Nephron (organoid): ENCODE data around the gene ZNF148.

Experiments
- H3K27ac Mint-ChIP-seq, 3 experiments: 2 replicates each; pipeline ENCODE4 v1.8.0; 2020; ENCODE audit warnings: mixed read lengths in 3 of 3, mild to moderate bottlenecking in 2 of 3, moderate library complexity in 1 of 3
- H3K27me3 Mint-ChIP-seq: 2 replicates; pipeline ENCODE4 v1.8.0; 2021; ENCODE audit warnings: low read depth, mild to moderate bottlenecking, moderate library complexity, mixed read lengths
- H3K36me3 Mint-ChIP-seq: 2 replicates; pipeline ENCODE4 v1.8.0; 2020; ENCODE audit warnings: low read depth, mixed read lengths
- H3K4me1 Mint-ChIP-seq: 2 replicates; pipeline ENCODE4 v1.8.0; 2020; ENCODE audit warnings: mixed read lengths
- H3K4me3 Mint-ChIP-seq, 3 experiments: 2 replicates each; pipeline ENCODE4 v1.8.0; 2020; ENCODE audit warnings: mild to moderate bottlenecking in 3 of 3, mixed read lengths in 3 of 3, moderate library complexity in 2 of 3
- H3K9me3 Mint-ChIP-seq: 2 replicates; pipeline ENCODE4 v1.8.0; 2020; ENCODE audit warnings: mixed read lengths
- CTCF ChIP-seq, 3 experiments: fragments of 200-600 bp; sonication (generic); IDR thresholded peaks; one replicate each; pipeline ENCODE4 v1.5.0; 2021; ENCODE audit warnings: antibody characterized with exemption in 3 of 3; ENCODE audit not compliant: unreplicated experiment in 3 of 3

The ZNF148 gene

DNA sequence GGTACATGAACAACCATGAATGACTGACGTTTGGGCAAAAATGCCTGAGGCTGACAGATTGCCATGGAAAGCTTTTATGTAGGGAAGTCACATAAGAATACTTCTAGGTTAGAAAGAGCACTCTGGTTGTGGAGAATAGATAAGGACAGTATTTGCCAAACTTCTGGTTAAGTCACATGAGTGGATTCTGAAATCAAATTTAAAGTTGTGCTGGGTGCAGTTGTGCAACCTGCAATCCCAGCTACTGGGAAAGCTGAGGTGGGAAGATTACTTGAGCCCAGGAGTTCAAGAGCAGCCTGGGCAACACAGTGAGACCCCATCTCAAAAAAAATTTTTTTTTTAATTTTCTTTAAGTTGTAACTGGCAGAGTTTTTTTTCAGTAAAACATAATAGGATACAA lies 7.2 kb upstream of the ZNF148 start:
- TF ChIP-seq CTCF (IDR thresholded peaks at IDR 0.05; ENCODE audit: unreplicated experiment in 3 of 3) = no peak
- no peak overlapping the region for H3K4me3 Mint-ChIP-seq
- H3K9me3 Mint-ChIP-seq = peaks cover 2% of the 10 kb centered on the region
- no peak overlapping the region for H3K27ac Mint-ChIP-seq
- H3K27me3 Mint-ChIP-seq = peaks cover 3% of the 10 kb centered on the region
- H3K4me1 Mint-ChIP-seq = no peaks in the 10 kb centered on the region
- no peaks in the 10 kb centered on the region for H3K36me3 Mint-ChIP-seq

GRCh38 chr3:125381743-125382142 lies 6.6 kb upstream of the ZNF148 start:
- Mint-ChIP-seq H3K36me3 (no peaks in the 10 kb centered on the region), H3K4me3 (no peak overlapping the region), H3K27me3 (peaks cover 3% of the 10 kb centered on the region), H3K27ac (no peak overlapping the region), H3K9me3 (no peaks in the 10 kb centered on the region), H3K4me1 (no peaks in the 10 kb centered on the region)
- no peak for TF ChIP-seq CTCF (IDR thresholded peaks at IDR 0.05; ENCODE audit: unreplicated experiment in 3 of 3)

DNA sequence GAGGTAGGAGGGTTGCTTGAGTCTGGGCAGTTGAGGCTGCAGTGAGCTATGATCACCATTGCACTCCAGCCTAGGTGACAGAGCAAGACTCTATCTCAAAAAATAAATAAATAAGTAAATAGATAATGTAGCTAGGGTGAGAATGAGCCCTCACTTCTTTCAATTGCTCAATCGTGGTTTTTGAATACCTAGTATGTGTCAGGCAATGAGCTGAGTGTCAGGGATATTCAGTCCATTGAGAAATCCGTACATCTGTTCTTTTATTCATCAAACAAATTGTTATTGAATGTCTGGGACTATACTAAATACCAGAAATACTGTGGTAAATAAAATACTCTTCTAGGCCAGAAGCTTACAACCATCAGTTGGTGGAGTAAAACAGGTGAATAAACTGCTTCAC lies 6.2 kb upstream of the ZNF148 start:
- H3K27ac Mint-ChIP-seq = no peak overlapping the region
- H3K4me3 Mint-ChIP-seq = no peak overlapping the region
- peaks cover 3% of the 10 kb centered on the region for H3K4me1 Mint-ChIP-seq
- no peaks in the 10 kb centered on the region for H3K9me3 Mint-ChIP-seq
- peaks cover 3% of the 10 kb centered on the region for H3K27me3 Mint-ChIP-seq
- TF ChIP-seq CTCF (IDR thresholded peaks at IDR 0.05; ENCODE audit: unreplicated experiment in 3 of 3) = no peak
- H3K36me3 Mint-ChIP-seq = no peaks in the 10 kb centered on the region

GRCh38 chr3:125379483-125379882 lies 4.4 kb upstream of the ZNF148 start:
- peaks cover 3% of the 10 kb centered on the region for H3K27me3 Mint-ChIP-seq

GRCh38 chr3:125378762-125379161 lies 3.6 kb upstream of the ZNF148 start:
- Mint-ChIP-seq H3K9me3 (no peaks in the 10 kb centered on the region), H3K4me1 (peaks cover 24% of the 10 kb centered on the region), H3K27me3 (peaks cover 3% of the 10 kb centered on the region), H3K4me3 (peak overlapping the region in 1 of 3 experiments; percentile 31), H3K27ac (no peak overlapping the region), H3K36me3 (peaks cover 6% of the 10 kb centered on the region)
- no peak for TF ChIP-seq CTCF (IDR thresholded peaks at IDR 0.05; ENCODE audit: unreplicated experiment in 3 of 3)

More at GRCh38 chr3:125379483-125379882, 4.4 kb upstream of the ZNF148 start:
- H3K9me3 Mint-ChIP-seq = no peaks in the 10 kb centered on the region
- no peak for TF ChIP-seq CTCF (IDR thresholded peaks at IDR 0.05; ENCODE audit: unreplicated experiment in 3 of 3)
- no peak overlapping the region for H3K27ac Mint-ChIP-seq
- H3K4me1 Mint-ChIP-seq = peaks cover 17% of the 10 kb centered on the region
- no peak overlapping the region for H3K4me3 Mint-ChIP-seq
- H3K36me3 Mint-ChIP-seq = peaks cover under 1% of the 10 kb centered on the region

- H3K9me3 Mint-ChIP-seq = no peaks in the 10 kb centered on the region
- H3K27ac Mint-ChIP-seq = peak overlapping the region; percentile 90 to 99 (median 96)
- H3K36me3 Mint-ChIP-seq = peaks cover 19% of the 10 kb centered on the region
Observed at GRCh38 chr3:125375950-125376679, 990 bp upstream of the ZNF148 start.

More at GRCh38 chr3:125375950-125376679, 990 bp upstream of the ZNF148 start:
- H3K27me3 Mint-ChIP-seq = peaks cover 3% of the 10 kb centered on the region
- TF ChIP-seq CTCF (IDR thresholded peaks at IDR 0.05; ENCODE audit: unreplicated experiment in 3 of 3) = no peak
- peaks cover 30% of the 10 kb centered on the region for H3K4me1 Mint-ChIP-seq
- H3K4me3 Mint-ChIP-seq = peak overlapping the region; percentile 96 to 98 (median 97)
